Measurements from ENCODE around the gene CNTNAP5.

Gene CNTNAP5

GRCh38 chr2:124540805-124541204 is 515.7 kb downstream of the CNTNAP5 start:
- no peak for DNase-seq (ENCODE audit: low read depth in 2 of 3, low spot score in 1 of 3)

- no peak for DNase-seq (ENCODE audit: low read depth in 2 of 3, low spot score in 1 of 3)
Measured at GRCh38 chr2:124542932-124543640, 518.0 kb downstream of the CNTNAP5 start.

GRCh38 chr2:124547700-124548099 is 522.6 kb downstream of the CNTNAP5 start:
- DNase-seq (ENCODE audit: low read depth in 2 of 3, low spot score in 1 of 3): no peak

- no peak for DNase-seq (ENCODE audit: low read depth in 2 of 3, low spot score in 1 of 3)
Measured at GRCh38 chr2:124558277-124558905, 533.3 kb downstream of the CNTNAP5 start.

GRCh38 chr2:124559236-124559635 is 534.1 kb downstream of the CNTNAP5 start:
- no peak for DNase-seq (ENCODE audit: low read depth in 2 of 3, low spot score in 1 of 3)

GRCh38 chr2:124560592-124561112 is 535.6 kb downstream of the CNTNAP5 start:
- no peak for DNase-seq (ENCODE audit: low read depth in 2 of 3, low spot score in 1 of 3)

- DNase-seq (ENCODE audit: low read depth in 2 of 3, low spot score in 1 of 3): no peak
Measured at GRCh38 chr2:124561486-124561885, 536.4 kb downstream of the CNTNAP5 start.

GRCh38 chr2:124563426-124563825 is 538.3 kb downstream of the CNTNAP5 start:
- no peak for DNase-seq (ENCODE audit: low read depth in 2 of 3, low spot score in 1 of 3)

GRCh38 chr2:124566518-124566970 is 541.5 kb downstream of the CNTNAP5 start:
- no peak for DNase-seq (ENCODE audit: low read depth in 2 of 3, low spot score in 1 of 3)

- DNase-seq (ENCODE audit: low read depth in 2 of 3, low spot score in 1 of 3): no peak
Measured at GRCh38 chr2:124570872-124571271, 545.8 kb downstream of the CNTNAP5 start.

GRCh38 chr2:124571836-124572235 is 546.7 kb downstream of the CNTNAP5 start:
- DNase-seq (ENCODE audit: low read depth in 2 of 3, low spot score in 1 of 3): no peak

- DNase-seq (ENCODE audit: low read depth in 2 of 3, low spot score in 1 of 3): no peak
Measured at GRCh38 chr2:124572934-124573634, 548.0 kb downstream of the CNTNAP5 start.

- no peak for DNase-seq (ENCODE audit: low read depth in 2 of 3, low spot score in 1 of 3)
Measured at GRCh38 chr2:124575497-124575896, 550.4 kb downstream of the CNTNAP5 start.

GRCh38 chr2:124580263-124580662 is 555.2 kb downstream of the CNTNAP5 start:
- DNase-seq (ENCODE audit: low read depth in 2 of 3, low spot score in 1 of 3): no peak

GRCh38 chr2:124582387-124582786 is 557.3 kb downstream of the CNTNAP5 start:
- DNase-seq (ENCODE audit: low read depth in 2 of 3, low spot score in 1 of 3): no peak

- DNase-seq (ENCODE audit: low read depth in 2 of 3, low spot score in 1 of 3): no peak
Measured at GRCh38 chr2:124584615-124585014, 559.5 kb downstream of the CNTNAP5 start.

- no peak for DNase-seq (ENCODE audit: low read depth in 2 of 3, low spot score in 1 of 3)
Measured at GRCh38 chr2:124585277-124585676, 560.2 kb downstream of the CNTNAP5 start.

- DNase-seq (ENCODE audit: low read depth in 2 of 3, low spot score in 1 of 3): no peak
Measured at GRCh38 chr2:124586210-124586609, 561.1 kb downstream of the CNTNAP5 start.

GRCh38 chr2:124586835-124587234 is 561.7 kb downstream of the CNTNAP5 start:
- no peak for DNase-seq (ENCODE audit: low read depth in 2 of 3, low spot score in 1 of 3)

GRCh38 chr2:124589971-124590370 is 564.9 kb downstream of the CNTNAP5 start:
- no peak for DNase-seq (ENCODE audit: low read depth in 2 of 3, low spot score in 1 of 3)

GRCh38 chr2:124602759-124603158 is 577.7 kb downstream of the CNTNAP5 start:
- DNase-seq (ENCODE audit: low read depth in 2 of 3, low spot score in 1 of 3): no peak

- DNase-seq (ENCODE audit: low read depth in 2 of 3, low spot score in 1 of 3): no peak
Measured at GRCh38 chr2:124604940-124605339, 579.9 kb downstream of the CNTNAP5 start.
